ELR (cell line): ENCODE data around the gene LCAT.

Experiments used
- DNase-seq: peaks from one replicate; pipeline ENCODE4 v3.0.0-alpha.2; 2015; ENCODE audit warnings: low read depth

LCAT gene

GRCh38 chr16:67968400-67969253 lies 24.7 kb upstream of the LCAT start, which contains the start of gene SLC12A4:
SLC12A4 (minus strand) TSS chr16:67968637; CDS start chr16:67968553, 84 bp downstream.
- DNase-seq, result peak; percentile 90

DNA sequence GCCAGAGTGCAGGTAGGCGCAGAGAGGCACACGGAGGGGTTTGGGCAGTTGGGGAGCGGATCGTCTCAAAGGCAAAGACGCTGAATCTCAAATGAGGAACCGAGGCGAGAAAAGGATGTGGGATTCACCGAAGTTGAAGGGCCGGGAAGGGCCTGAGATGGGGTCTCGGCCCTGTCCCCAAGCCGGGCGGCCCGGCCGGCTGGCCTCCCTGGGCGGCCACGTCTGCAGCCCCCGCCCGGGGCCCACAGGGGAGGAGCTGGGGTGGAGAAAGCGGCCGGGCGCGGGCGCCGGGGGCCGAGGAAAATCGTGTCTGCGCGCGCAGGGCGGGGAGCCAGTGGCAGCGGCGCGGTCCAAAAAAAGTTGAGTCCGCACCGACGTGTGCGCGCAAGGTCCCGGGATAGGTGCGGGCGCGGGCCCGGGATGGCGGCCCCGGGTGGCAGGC lies 24.1 kb upstream of the LCAT start:
- peak; percentile 56 for DNase-seq

DNA sequence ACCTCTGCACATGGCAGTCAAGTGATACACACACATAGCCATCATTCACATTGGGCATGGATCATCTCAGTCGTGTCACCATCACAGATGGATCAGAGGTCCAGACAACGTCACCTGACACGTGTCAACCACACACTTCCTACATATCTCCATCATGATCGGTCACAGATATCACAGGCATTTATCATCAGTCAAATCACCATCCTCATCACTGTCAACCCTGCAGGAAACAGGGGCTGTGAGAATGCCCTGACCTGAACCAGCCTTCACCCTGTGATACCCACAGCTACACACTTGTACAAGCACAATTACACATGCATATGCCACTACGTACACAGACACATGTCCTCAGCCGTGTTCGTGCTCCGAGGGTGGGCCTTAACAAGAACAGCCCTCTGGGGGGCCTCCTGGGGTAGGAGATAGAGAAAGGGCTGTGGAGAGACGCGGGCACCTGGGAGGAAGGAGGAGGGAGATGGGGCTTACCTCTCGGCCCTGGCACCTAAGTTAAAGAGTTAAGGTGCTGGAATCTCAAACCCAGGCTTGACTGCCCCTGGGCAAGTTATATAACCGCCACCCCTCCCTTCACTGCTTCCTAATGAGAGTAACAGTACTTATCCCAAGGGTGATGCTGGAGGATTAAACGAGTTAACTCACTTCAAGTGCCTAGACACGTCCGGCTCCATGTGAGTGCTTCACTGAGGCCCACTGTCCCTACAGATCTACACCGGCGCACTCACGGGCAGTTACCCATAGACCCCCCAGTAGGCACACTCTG lies 23.4 kb upstream of the LCAT start:
- peak; percentile 64 for DNase-seq

- peak; percentile 62 for DNase-seq
Measured at GRCh38 chr16:67966549-67967182, 22.7 kb upstream of the LCAT start.

GRCh38 chr16:67965668-67966548 lies 22.0 kb upstream of the LCAT start:
- no peak for DNase-seq

DNA sequence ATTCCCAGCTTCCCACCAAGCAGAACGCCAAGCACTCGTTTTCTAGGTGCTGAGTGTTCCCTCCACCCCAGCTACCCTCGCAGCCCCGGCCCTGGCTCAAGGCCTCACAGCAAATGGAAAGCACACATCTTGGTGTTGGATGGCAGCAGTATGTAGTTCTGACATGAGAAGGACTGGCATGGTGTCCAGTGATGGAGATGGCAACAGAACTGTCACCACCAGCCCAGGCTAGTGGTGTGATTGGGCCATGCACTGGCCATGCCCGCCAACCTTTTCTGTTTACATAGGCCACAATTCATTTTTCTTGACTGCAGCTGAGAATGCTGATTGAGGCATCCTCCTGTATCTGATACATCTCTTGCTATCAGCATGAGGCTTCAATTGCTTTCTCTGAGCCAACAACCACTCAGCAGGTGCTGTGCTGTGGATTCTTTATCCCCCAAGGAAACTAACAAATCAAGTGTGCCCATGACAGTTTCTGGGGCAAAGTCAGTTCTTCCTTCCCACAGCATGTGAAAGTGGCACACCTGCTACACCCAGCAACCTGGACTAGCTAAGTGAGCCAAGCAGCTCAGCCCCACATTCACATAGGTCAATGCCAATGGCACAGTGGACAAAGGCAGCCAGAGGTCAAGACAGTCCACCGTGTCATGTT lies 20.7 kb upstream of the LCAT start:
- no peak for DNase-seq

DNA sequence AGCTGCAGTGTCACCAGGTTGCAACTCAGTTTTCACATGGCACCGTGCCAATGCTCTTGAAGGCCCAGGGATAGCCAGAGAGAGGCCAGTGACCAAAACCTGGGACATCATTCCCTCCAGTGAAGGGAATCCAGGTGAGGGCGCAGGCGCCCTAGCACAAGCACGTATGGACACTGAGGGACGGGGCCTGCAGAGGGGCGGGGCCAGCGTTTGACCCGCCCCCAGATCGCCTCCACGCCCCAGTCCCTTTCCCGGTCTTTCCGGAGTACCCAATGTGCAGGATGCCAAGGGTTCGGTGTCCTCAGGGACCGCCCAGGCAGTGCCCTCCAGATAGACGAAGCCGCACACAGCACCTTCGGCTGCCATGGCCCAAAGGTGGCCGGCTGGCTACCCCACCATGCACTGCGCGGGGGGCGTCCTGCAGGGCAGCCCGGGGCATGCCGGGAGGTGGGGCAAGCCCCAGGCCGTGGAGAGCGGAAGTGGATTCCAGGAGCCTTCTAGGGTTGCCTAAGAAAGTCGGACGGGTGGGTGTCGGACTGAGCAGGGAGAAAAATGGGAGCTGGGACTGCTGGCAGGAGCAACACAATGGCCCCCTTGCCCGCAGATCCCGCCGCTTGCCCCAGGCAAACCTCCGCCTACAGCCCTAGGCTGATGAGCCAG lies 19.9 kb upstream of the LCAT start:
- DNase-seq, result no peak

DNA sequence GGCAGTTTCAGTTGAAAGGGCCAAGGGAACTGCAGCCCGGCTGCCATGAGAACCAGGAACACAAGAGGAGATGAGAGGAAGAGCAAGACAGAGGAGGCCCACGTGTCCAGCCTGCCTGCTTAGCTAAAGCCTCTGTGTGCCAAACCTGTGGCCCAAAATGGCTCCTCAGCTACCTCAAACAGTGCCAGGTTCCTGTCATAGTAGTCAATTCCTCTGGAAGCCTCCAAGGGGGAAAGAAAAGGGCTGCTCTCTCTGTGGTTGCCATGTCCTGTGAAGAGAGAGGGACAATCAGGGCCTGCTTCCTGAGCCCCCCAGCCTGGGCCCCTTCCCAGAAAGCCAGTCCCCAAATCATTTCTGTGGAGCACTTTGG lies 19.4 kb upstream of the LCAT start:
- DNase-seq, result no peak

DNA sequence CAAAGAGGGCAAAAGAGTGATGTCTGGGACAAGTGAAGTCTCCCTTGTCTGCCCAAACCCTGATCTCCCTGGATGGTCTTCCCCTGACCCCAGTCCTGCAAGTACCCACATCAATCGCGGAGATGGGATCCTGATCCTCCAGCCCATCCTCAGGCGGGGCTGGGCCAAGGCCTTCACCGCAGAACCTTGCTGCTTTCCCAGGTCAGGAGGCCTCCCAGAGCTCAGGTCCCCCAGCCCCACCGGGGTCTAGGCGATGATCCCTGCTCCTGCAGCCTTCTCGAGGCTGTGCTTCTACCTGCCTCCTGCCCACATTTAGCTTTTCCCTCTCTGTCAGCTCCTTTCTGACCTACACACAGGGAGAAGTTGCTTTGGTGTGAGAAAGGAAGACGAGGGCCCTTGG lies 18.2 kb upstream of the LCAT start:
- DNase-seq, result no peak

- DNase-seq, result no peak
Measured at GRCh38 chr16:67961551-67961957, 17.6 kb upstream of the LCAT start.

DNA sequence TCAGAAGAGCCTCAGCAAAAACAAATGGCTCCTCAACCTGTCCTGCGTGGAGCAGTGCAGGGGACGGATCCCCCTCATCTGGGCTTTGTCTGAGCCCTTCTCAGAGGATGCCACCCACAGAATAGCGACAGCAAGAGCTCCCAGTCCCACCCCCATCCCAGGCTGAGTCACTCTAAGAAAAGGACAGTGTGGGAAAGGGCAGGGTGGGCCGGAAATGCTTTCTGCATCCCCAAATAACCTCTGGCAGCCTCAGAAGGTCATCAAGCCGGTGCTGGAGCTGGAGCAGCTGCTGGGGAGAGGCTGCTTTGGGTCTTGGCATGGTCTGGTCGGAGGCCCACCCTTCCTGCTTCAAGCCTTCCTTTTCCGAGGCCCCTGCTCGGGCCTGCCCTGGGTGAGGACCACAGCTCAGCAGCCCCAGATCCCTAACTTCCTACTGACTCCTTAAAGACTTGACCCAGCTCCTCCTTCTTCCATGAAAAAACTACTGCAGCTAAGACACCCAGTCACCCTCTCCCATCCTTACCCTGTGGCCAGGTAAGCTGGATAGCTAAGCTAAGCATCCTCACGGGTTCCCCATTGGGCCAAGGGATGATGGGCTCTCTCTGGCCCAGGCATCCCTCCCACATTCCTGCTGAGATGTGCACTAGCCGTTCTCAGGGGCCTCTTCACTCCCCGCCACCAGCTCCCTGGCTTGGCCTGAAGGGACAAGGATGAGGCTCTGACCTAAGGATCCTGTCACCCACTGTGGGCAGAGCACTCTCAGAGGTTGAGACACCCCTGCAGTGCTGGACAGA lies 15.8 kb upstream of the LCAT start:
- peak; percentile 80 for DNase-seq

GRCh38 chr16:67957622-67958021 lies 13.7 kb upstream of the LCAT start:
- no peak for DNase-seq

DNA sequence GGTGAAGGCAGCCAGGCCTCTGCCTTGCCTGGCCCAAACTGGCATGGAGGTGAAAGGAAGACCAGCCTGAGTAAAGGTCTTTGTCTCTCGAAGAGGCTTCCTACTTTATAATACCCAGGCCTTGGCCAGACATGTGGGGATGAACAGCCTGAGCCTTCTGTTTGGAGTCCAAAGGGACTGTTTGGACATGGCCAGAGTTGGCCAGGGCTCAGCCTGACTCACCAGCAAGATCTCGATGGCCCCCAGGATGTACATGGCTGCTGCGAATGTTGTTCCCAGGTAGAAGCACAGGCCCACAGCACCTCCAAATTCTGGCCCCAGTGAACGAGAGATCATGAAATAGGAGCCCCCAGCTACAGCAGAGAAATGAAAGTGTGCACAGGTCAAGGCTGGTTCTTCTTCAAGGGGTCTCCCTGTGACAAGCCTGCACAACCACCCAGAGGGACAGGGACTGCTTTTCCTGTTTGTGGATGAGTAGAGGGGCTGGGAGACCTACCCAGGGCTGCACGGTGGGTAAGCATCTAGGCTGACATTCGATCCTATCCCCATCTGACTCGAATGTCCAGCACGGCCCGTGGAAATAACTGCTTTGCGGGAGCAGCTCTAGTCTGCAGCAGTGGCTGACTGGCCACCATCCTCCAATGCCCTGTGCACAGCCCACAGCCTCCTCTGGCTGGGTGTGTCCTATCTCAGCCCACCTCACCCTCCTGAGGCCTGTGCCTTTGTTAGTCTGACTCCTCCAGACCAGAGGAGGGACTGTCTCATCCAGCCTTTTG lies 10.7 kb upstream of the LCAT start:
- DNase-seq, result no peak

- DNase-seq, result no peak
Measured at GRCh38 chr16:67953641-67954375, 9.9 kb upstream of the LCAT start.

DNA sequence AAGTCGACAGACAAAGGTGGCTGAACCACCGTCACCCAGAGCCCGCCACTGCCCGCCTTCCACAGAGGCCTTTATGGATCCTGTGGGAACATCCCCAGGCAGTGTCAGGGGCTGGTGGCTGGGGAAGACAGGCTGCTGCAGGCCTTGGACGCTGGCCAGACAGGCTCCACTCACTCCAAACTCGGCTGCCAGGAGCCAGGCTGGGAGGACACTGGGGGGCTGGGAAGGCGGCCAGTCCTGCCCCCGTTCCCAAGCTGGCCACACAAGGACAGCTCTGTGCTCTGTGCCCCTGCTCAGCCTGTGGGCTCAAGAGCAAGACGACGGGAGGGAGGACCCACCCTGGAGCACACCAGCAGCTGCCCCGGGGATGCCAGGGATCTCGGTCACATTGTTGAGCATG lies 7.6 kb upstream of the LCAT start:
- DNase-seq, result no peak

DNA sequence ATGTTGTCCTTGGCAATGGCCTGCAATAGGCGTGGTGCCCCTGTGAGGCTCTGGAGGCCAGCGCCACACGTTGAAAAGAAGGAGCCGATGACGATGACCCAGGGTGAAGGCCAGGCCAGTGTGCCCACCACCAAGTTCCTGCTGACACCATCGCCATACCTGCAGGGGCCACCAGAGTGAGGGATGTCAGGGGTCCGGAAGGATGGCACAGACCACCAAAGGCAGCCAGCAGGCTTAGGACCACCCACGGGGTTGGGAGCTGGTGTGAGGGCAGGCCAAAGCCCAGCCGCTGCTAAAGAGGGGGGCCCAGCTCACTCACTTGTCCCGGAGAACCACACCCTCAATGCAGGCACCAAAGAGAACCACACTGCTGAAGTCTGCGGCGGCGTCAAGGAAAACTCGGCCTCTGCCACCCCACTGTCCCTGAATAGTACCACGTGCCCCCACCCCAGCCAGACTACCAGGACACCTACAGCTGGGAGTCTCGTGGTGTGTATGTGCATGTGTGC lies 6.5 kb upstream of the LCAT start:
- DNase-seq, result no peak

GRCh38 chr16:67949645-67950044 lies 5.7 kb upstream of the LCAT start:
- no peak for DNase-seq

DNA sequence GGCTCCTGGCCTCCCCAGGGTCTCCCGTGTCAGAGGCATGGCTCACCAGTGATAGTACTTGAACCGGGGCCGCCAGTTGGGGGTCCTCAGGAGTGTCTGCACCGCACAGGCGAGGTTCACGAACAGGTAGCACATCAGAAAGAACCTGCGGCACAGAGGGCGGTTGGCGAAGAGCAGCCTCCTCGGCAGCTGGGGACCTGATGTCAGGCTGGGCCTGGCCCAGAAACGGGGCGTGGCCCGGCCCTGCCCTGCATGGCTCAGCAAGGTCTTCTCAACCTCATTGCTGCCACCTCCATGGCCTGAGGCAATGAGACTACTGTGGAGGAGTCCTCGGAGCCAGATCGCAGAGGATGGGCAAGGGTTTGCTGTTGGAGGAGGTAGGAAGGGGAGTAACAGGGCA lies 4.1 kb upstream of the LCAT start:
- no peak for DNase-seq
